GM12865 (cell line): ENCODE measurements around the gene ARL4D.
A peak's percentile ranks its signal among the peaks of the same experiment; 100 is the strongest.

Experiments
- DNase-seq: peaks from one replicate; pipeline ENCODE4 v3.0.0; 2010; ENCODE audit warnings: low read depth
- H3K4me3 ChIP-seq: 2 replicates; pipeline ENCODE4 v1.5.1; 2011; ENCODE audit warnings: mild to moderate bottlenecking, low read depth, low read length, control low read depth
- CTCF ChIP-seq: IDR thresholded peaks from 2 replicates; pipeline ENCODE4 v1.5.1; 2011; ENCODE audit warnings: low read length, control low read depth, low read depth, inconsistent platforms; ENCODE audit not compliant: insufficient read depth; ENCODE audit errors: missing control alignments

The ARL4D gene

DNA sequence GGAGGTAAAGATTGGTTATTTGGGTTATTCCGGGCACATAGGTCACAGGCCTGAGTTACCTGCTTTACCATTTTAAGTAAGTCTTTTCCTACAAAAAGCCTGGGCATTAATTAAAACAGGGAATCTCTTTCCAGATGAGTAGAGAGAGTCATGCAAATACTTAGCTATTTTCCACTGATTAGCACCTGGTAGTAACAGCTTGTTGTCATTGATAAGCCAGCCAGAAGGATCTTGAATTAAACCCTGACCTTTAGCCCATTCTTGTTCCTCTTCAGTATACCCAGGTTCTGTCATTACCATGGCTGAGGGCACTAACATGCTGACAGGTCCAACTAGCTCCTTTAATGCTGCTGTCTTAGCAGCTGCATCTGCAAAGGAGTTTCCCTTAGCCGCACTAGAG, 44.4 kb upstream of the ARL4D start:
- TF ChIP-seq CTCF = no peak
- DNase-seq = no peak
- no peak overlapping the region for H3K4me3 ChIP-seq

GRCh38 chr17:43356450-43356849, 42.3 kb upstream of the ARL4D start:
- DNase-seq = no peak
- H3K4me3 ChIP-seq = no peak overlapping the region
- no peak for TF ChIP-seq CTCF

GRCh38 chr17:43356999-43357398, 41.8 kb upstream of the ARL4D start:
- TF ChIP-seq CTCF = no peak
- H3K4me3 ChIP-seq = no peak overlapping the region
- DNase-seq = no peak

- no peak for DNase-seq
These were observed 39.2 kb upstream of the ARL4D start for GRCh38 chr17:43359469-43360110.

DNA sequence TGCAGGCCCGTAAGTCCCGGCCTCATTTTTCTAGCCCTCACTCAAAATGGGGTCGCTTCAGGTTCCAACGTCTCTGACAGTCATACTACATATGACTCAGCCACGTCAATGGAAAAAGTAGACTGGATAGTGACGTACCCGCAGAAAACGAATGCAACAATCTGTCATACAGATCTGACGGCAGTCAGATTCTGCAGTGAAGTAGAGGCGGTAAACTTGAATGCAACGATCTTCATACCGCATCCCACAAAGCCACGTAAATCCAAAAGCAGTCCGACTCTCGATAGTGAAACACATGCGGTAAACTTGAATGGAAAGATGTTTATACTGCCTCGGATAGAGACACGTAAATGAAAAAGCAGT, 38.4 kb upstream of the ARL4D start:
- no peak for TF ChIP-seq CTCF
- H3K4me3 ChIP-seq = peak overlapping the region; percentile 62
- DNase-seq = no peak

More at GRCh38 chr17:43359469-43360110, 39.2 kb upstream of the ARL4D start:
- peak overlapping the region; percentile 62 for H3K4me3 ChIP-seq
- no peak for TF ChIP-seq CTCF

- no peak for TF ChIP-seq CTCF
- peak; percentile 100 for DNase-seq
- peak overlapping the region; percentile 62 for H3K4me3 ChIP-seq
These were observed 37.9 kb upstream of the ARL4D start for GRCh38 chr17:43360739-43361505.
